22Rv1 (cell line): ENCODE data around the gene HOXB13.

ENCODE experiments used
- H3K27ac ChIP-seq: fragments of 450-650 bp; 2 replicates; pipeline ENCODE4 v1.5.1; 2017
- CTCF ChIP-seq: fragments of 450-650 bp; IDR thresholded peaks from 2 replicates; pipeline ENCODE4 v1.5.1; 2017; ENCODE audit warnings: mild to moderate bottlenecking
- ZFX ChIP-seq: fragments of 450-650 bp; IDR thresholded peaks from 2 replicates; pipeline ENCODE4 v1.6.1; 2017; ENCODE audit warnings: antibody characterized with exemption, borderline replicate concordance

HOXB13 gene

GRCh38 chr17:48748718-48749566, 20.4 kb upstream of the HOXB13 start:
- H3K27ac ChIP-seq, result peak overlapping the region; percentile 93
- TF ChIP-seq ZFX, result no peak
- TF ChIP-seq CTCF, result no peak

- TF ChIP-seq CTCF (no peak), ZFX (no peak)
Measured at GRCh38 chr17:48747445-48748363, 19.2 kb upstream of the HOXB13 start.

GRCh38 chr17:48746916-48747444, 18.4 kb upstream of the HOXB13 start:
- H3K27ac ChIP-seq, result peak overlapping the region; percentile 93
- no peak for TF ChIP-seq ZFX
- TF ChIP-seq CTCF, result no peak

More at GRCh38 chr17:48747445-48748363, 19.2 kb upstream of the HOXB13 start:
- H3K27ac ChIP-seq, result peak overlapping the region; percentile 93

- no peak for TF ChIP-seq CTCF
- TF ChIP-seq ZFX, result no peak
- H3K27ac ChIP-seq, result peak overlapping the region; percentile 93
Measured at GRCh38 chr17:48745381-48746275, 17.1 kb upstream of the HOXB13 start.

- H3K27ac ChIP-seq, result no peak overlapping the region
- no peak for TF ChIP-seq ZFX
- no peak for TF ChIP-seq CTCF
Measured at GRCh38 chr17:48740537-48740936, 12.0 kb upstream of the HOXB13 start.

GRCh38 chr17:48738803-48739526, 10.4 kb upstream of the HOXB13 start:
- TF ChIP-seq CTCF (no peak), ZFX (no peak)

More at GRCh38 chr17:48738803-48739526, 10.4 kb upstream of the HOXB13 start:
- H3K27ac ChIP-seq, result no peak overlapping the region
